ENCODE data around the gene SLC11A2. TPM values are rescaled to one million over a fixed set of nuclear protein-coding genes. Genes with fewer than 3 reads are reported as not detected.

Gene SLC11A2
- total RNA-seq, 2 experiments from 2014 or later = 36.0 to 37.4 TPM

- Mint-ChIP-seq H3K4me3 (peak overlapping the region; percentile 93), H3K27me3 (no peaks in the 10 kb centered on the region), H3K4me1 (peaks cover 36% of the 10 kb centered on the region), H3K36me3 (ENCODE audit: low read depth) (peaks cover 21% of the 10 kb centered on the region), H3K27ac (peak overlapping the region; percentile 96), H3K9me3 (no peaks in the 10 kb centered on the region)
- POLR2A ChIA-PET = interaction anchor here (0.6 kb wide), 1 partner anchor 288 kb away, joined by 3 read pairs; no protein-coding TSS in a partner anchor
- CTCF ChIA-PET = interaction anchor here (0.7 to 1.3 kb wide), 3 partner anchors 20 to 270 kb away, joined by 3 to 4 read pairs (median 3); no protein-coding TSS in a partner anchor
- DNase-seq = no peak
Observed at GRCh38 chr12:51049525-51049924, 23.3 kb upstream of the SLC11A2 start.

DNA sequence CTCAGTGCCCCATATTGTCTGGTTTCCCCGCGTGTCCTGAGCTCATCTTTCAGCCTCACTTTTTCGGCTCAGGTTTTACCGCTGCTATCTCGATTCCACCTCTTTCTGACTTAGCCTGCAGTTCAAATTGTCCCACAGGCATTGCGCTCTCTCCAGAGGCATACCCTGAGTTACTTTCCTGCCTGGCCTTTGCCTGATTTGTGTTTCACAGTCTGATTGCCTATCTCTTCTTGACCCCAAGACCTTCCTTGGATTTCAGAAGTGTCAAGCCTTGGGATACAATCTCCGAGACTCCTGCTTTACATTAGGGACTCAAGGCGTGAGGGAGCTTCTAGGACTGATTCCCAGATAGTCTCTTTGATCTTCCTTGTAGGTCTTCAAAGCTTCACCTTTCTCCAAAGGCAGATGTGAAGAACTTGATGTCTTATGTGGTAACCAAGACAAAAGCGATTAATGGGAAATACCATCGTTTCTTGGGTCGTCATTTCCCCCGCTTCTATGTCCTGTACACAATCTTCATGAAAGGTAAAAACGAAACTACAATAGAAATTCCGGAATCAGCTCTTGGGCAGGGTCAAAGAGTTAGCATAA, 22.6 kb upstream of the SLC11A2 start:
- DNase-seq = peak; percentile 11
- Mint-ChIP-seq H3K27me3 (no peaks in the 10 kb centered on the region), H3K36me3 (ENCODE audit: low read depth) (peaks cover 15% of the 10 kb centered on the region), H3K27ac (peak overlapping the region; percentile 96), H3K9me3 (no peaks in the 10 kb centered on the region), H3K4me3 (peak overlapping the region; percentile 93), H3K4me1 (peaks cover 34% of the 10 kb centered on the region)
- ChIA-PET CTCF (interaction anchor here (1.2 to 1.3 kb wide), 2 partner anchors 13 to 19 kb away, joined by 3 to 5 read pairs; no protein-coding TSS in a partner anchor), POLR2A (interaction anchor here (0.6 kb wide), 2 partner anchors 285 to 287 kb away, joined by 3 read pairs; partner anchors contain the start of gene ATF1)

DNA sequence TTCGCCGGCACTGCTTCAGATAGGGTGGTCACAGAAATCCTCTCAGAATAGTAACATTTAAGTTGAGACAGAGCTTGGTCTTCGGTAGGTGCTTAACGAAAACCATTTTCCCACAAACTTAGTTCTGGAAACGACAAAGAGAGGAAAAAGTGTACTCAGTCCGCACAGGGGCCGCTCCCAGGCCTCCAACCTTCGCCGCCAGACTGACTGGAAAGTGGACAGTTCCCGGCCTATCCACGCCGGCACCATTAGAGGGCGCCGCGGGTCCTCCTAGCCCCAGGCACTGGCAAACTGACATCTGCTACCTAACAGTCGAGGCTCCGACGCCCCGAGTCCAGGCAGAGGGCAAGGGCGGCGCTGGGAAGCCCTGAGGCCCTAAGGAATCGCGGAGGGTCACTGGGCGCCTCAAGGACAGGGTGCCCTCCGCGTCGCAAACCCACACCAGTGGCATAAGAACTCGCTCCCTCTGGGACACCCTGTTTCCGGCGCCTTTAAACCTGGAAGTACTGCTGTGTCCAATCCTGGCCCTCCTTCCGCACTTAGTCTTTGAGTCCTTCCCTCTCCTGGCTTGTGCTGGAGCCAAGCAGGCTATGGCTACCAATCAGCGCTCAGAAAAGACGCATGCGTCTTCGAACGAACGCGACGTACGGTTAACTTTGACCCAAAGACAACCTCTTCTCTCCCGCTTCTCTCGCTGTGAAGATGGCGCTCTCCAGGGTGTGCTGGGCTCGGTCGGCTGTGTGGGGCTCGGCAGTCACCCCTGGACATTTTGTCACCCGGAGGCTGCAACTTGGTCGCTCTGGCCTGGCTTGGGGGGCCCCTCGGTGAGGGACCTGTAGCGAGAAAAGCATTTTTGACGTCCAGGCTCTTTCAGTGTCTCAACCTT, 21.7 kb upstream of the SLC11A2 start, which contains the start of gene LETMD1:
Gene LETMD1 (plus strand): TSS at position 673 of the 886 bp plus-strand sequence. CDS start 30 bp downstream, at position 703.
- POLR2A ChIA-PET = interaction anchor here (0.6 kb wide), 1 partner anchor 191 kb away, joined by 5 read pairs; the partner anchor contains the start of gene DAZAP2
- H3K4me1 Mint-ChIP-seq = peaks cover 38% of the 10 kb centered on the region
- H3K9me3 Mint-ChIP-seq = no peaks in the 10 kb centered on the region
- peak within 1 kb of the TSS; percentile 96 for H3K27ac Mint-ChIP-seq
- peak within 1 kb of the TSS; percentile 93 for H3K4me3 Mint-ChIP-seq
- peak; percentile 96 for DNase-seq
- peaks cover 10% of the 10 kb centered on the region for H3K36me3 Mint-ChIP-seq (ENCODE audit: low read depth)
- H3K27me3 Mint-ChIP-seq = no peaks in the 10 kb centered on the region
- CTCF ChIA-PET = interaction anchor here (0.5 to 1.7 kb wide), 11 partner anchors 11 to 388 kb away, joined by 3 to 5 read pairs (median 4); partner anchors contain the start of genes CSRNP2 and SLC11A2

- ChIA-PET CTCF (interaction anchor here (1.1 kb wide), 1 partner anchor 11 kb away, joined by 4 read pairs; no protein-coding TSS in a partner anchor), POLR2A (no interaction called here)
- H3K9me3 Mint-ChIP-seq = no peaks in the 10 kb centered on the region
- no peaks in the 10 kb centered on the region for H3K4me1 Mint-ChIP-seq
- H3K27ac Mint-ChIP-seq = no peak overlapping the region
- H3K27me3 Mint-ChIP-seq = no peaks in the 10 kb centered on the region
- no peaks in the 10 kb centered on the region for H3K36me3 Mint-ChIP-seq (ENCODE audit: low read depth)
- no peak overlapping the region for H3K4me3 Mint-ChIP-seq
- DNase-seq = no peak
Observed at GRCh38 chr12:51036279-51036678, 10.1 kb upstream of the SLC11A2 start.

- Mint-ChIP-seq H3K27me3 (peaks cover 7% of the 10 kb centered on the region), H3K4me3 (no peak overlapping the region), H3K9me3 (no peaks in the 10 kb centered on the region), H3K36me3 (ENCODE audit: low read depth) (no peaks in the 10 kb centered on the region), H3K27ac (no peak overlapping the region), H3K4me1 (no peaks in the 10 kb centered on the region)
- ChIA-PET CTCF (interaction anchor here (0.6 to 0.9 kb wide), 4 partner anchors 9 to 424 kb away, joined by 3 read pairs; no protein-coding TSS in a partner anchor), POLR2A (no interaction called here)
- DNase-seq = no peak
Observed at GRCh38 chr12:51033457-51034089, 7.4 kb upstream of the SLC11A2 start.

GRCh38 chr12:51033048-51033447, 6.9 kb upstream of the SLC11A2 start:
- no peaks in the 10 kb centered on the region for H3K36me3 Mint-ChIP-seq (ENCODE audit: low read depth)
- H3K27ac Mint-ChIP-seq = no peak overlapping the region
- CTCF ChIA-PET = interaction anchor here (0.6 to 0.9 kb wide), 4 partner anchors 9 to 424 kb away, joined by 3 read pairs; no protein-coding TSS in a partner anchor
- H3K27me3 Mint-ChIP-seq = peaks cover 7% of the 10 kb centered on the region
- H3K4me3 Mint-ChIP-seq = no peak overlapping the region
- H3K4me1 Mint-ChIP-seq = peaks cover 2% of the 10 kb centered on the region
- POLR2A ChIA-PET = no interaction called here
- no peaks in the 10 kb centered on the region for H3K9me3 Mint-ChIP-seq
- no peak for DNase-seq

- H3K36me3 Mint-ChIP-seq (ENCODE audit: low read depth) = peaks cover 3% of the 10 kb centered on the region
- H3K4me3 Mint-ChIP-seq = no peak overlapping the region
- POLR2A ChIA-PET = no interaction called here
- H3K27ac Mint-ChIP-seq = no peak overlapping the region
- peaks cover 30% of the 10 kb centered on the region for H3K4me1 Mint-ChIP-seq
- CTCF ChIA-PET = interaction anchor here (0.9 to 3.2 kb wide), 5 partner anchors 9 to 264 kb away, joined by 3 to 16 read pairs (median 4); partner anchors contain the start of gene LETMD1
- no peaks in the 10 kb centered on the region for H3K9me3 Mint-ChIP-seq
- H3K27me3 Mint-ChIP-seq = peaks cover 7% of the 10 kb centered on the region
- no peak for DNase-seq
Observed at GRCh38 chr12:51028813-51029150, 2.6 kb upstream of the SLC11A2 start.

- Mint-ChIP-seq H3K4me3 (no peak overlapping the region), H3K27me3 (peaks cover 7% of the 10 kb centered on the region), H3K4me1 (peaks cover 35% of the 10 kb centered on the region), H3K36me3 (ENCODE audit: low read depth) (peaks cover 3% of the 10 kb centered on the region), H3K9me3 (no peaks in the 10 kb centered on the region), H3K27ac (no peak overlapping the region)
- ChIA-PET POLR2A (no interaction called here), CTCF (interaction anchor here (0.5 to 3.2 kb wide), 10 partner anchors 9 to 524 kb away, joined by 3 to 16 read pairs (median 4); partner anchors contain the start of gene DIP2B)
- DNase-seq = peak; percentile 31
Observed at GRCh38 chr12:51028126-51028812, 2.1 kb upstream of the SLC11A2 start.

DNA sequence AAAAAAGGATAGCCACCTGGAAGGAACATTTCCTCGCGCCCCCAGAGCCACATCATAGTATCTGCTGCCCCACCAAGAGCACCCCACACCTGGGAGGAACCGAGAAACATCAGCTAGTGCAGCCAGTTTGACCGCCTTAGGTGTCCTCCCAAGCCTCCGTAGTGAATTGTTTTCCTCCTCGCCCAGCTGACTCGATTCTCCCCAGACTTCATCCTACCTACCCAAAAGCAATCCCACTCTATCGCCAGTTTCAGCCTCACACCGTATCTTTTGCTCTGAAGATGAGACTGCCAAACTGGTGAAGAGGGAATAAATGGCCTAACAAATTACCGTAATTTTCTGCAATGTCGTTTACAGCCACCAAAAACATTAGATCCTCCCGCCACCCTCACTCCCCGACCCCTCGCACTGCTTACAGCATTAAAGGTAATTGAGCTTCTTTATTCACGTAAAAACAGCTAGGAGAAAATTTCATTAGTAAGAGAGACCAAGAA, 1.2 kb upstream of the SLC11A2 start:
- H3K4me3 Mint-ChIP-seq = peak overlapping the region; percentile 5
- no peaks in the 10 kb centered on the region for H3K9me3 Mint-ChIP-seq
- CTCF ChIA-PET = interaction anchor here (0.5 to 3.2 kb wide), 9 partner anchors 9 to 523 kb away, joined by 3 to 16 read pairs (median 4); partner anchors contain the start of gene DIP2B
- POLR2A ChIA-PET = interaction anchor here (1.8 kb wide), 1 partner anchor 263 kb away, joined by 5 read pairs; no protein-coding TSS in a partner anchor
- DNase-seq = no peak
- peaks cover 7% of the 10 kb centered on the region for H3K27me3 Mint-ChIP-seq
- H3K4me1 Mint-ChIP-seq = peaks cover 40% of the 10 kb centered on the region
- H3K27ac Mint-ChIP-seq = no peak overlapping the region
- peaks cover 3% of the 10 kb centered on the region for H3K36me3 Mint-ChIP-seq (ENCODE audit: low read depth)

DNA sequence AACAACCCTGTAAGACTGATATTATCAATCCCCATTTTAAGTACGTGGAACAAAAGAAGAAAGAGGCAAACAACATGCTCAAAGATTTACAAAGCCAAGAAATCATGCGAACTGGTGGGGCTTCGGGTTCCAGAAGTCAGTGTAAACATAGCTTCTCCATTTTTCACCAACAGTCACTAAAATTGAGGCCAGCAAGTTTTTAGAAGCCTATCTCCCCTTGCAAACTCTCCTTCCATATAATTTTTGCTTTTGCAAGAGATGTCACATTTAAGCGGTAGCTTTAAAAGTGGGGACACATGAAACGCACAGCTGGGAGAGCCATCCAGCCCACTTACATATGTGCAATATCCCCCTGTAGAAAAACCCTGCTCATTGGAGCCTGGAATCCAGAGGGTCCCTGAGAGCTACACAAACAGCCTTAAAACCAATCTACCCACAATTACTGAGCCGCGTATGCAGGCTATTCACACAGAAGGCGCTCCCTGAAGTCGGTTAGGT, 797 bp downstream of the SLC11A2 start:
- Mint-ChIP-seq H3K27ac (peak overlapping the region; percentile 96), H3K36me3 (ENCODE audit: low read depth) (peaks cover 5% of the 10 kb centered on the region), H3K4me3 (peak overlapping the region; percentile 89), H3K4me1 (peaks cover 59% of the 10 kb centered on the region), H3K27me3 (peaks cover 7% of the 10 kb centered on the region), H3K9me3 (no peaks in the 10 kb centered on the region)
- ChIA-PET POLR2A (no interaction called here), CTCF (interaction anchor here (0.6 to 1.4 kb wide), 2 partner anchors 10 to 949 kb away, joined by 3 to 4 read pairs; no protein-coding TSS in a partner anchor)
- DNase-seq = no peak

GRCh38 chr12:51023625-51024382, 2.4 kb downstream of the SLC11A2 start:
- CTCF ChIA-PET = interaction anchor here (1.2 kb wide), 1 partner anchor 11 kb away, joined by 3 read pairs; no protein-coding TSS in a partner anchor
- Mint-ChIP-seq H3K9me3 (no peaks in the 10 kb centered on the region), H3K4me3 (peak overlapping the region; percentile 89), H3K27me3 (peaks cover 3% of the 10 kb centered on the region), H3K4me1 (peaks cover 68% of the 10 kb centered on the region), H3K27ac (peak overlapping the region; percentile 96), H3K36me3 (ENCODE audit: low read depth) (peaks cover 5% of the 10 kb centered on the region)
- POLR2A ChIA-PET = no interaction called here
- no peak for DNase-seq

Measured in activated CD4-positive, alpha-beta T cell treated with anti-CD3 and anti-CD28 coated beads, Interleukin-2, amount 10 ng/mL, durations not matched to agents 7 days and 5 days (primary cell).